Type B pancreatic cell (in vitro differentiated cells): ENCODE data around the gene PDZD4. TPM values are rescaled to one million over a fixed set of nuclear protein-coding genes. Genes with fewer than 3 reads are reported as not detected.

Source experiments
- DNase-seq: peaks from one replicate; pipeline ENCODE4 v3.0.0; 2021; ENCODE audit warnings: mixed read lengths; ENCODE audit not compliant: unreplicated experiment; ENCODE audit errors: extremely low spot score
- H3K27ac Mint-ChIP-seq: 2 replicates; pipeline ENCODE4 v1.8.0; 2021; ENCODE audit warnings: mild to moderate bottlenecking, mixed read lengths
- H3K27me3 Mint-ChIP-seq: 2 replicates; pipeline ENCODE4 v1.8.0; 2021; ENCODE audit warnings: mixed read lengths
- H3K36me3 Mint-ChIP-seq: 2 replicates; pipeline ENCODE4 v1.8.0; 2021; ENCODE audit warnings: mixed read lengths
- H3K4me1 Mint-ChIP-seq: one replicate; pipeline ENCODE4 v1.8.0; 2021; ENCODE audit warnings: mixed read lengths; ENCODE audit not compliant: unreplicated experiment
- H3K4me3 Mint-ChIP-seq: 2 replicates; pipeline ENCODE4 v1.8.0; 2021; ENCODE audit warnings: mild to moderate bottlenecking, mixed read lengths
- H3K9me3 Mint-ChIP-seq: 2 replicates; pipeline ENCODE4 v1.8.0; 2021; ENCODE audit warnings: mixed read lengths
- CTCF ChIP-seq: fragments of 200-600 bp; sonication (generic); conservative IDR thresholded peaks from 2 replicates; pipeline ENCODE4 v1.5.0; 2021; ENCODE audit warnings: antibody characterized with exemption, mild to moderate bottlenecking
- total RNA-seq: library from RNA; stranded (reverse); gene quantifications from 2 replicates; pipeline ENCODE4 v1.2.1, GENCODE V29; 2021; ENCODE audit warnings: low replicate concordance

The PDZD4 gene
- total RNA-seq, 1 donor from 2014 or later: 23.9 TPM

GRCh38 chrX:153830640-153831428 is 490 bp upstream of the PDZD4 start:
- H3K4me3 Mint-ChIP-seq: peak overlapping the region; percentile 69
- H3K27ac Mint-ChIP-seq: no peak overlapping the region
- peaks cover 47% of the 10 kb centered on the region for H3K27me3 Mint-ChIP-seq
- H3K36me3 Mint-ChIP-seq: peaks cover 9% of the 10 kb centered on the region
- TF ChIP-seq CTCF: no peak
- peaks cover 13% of the 10 kb centered on the region for H3K9me3 Mint-ChIP-seq
- no peak for DNase-seq
- no peaks in the 10 kb centered on the region for H3K4me1 Mint-ChIP-seq

DNA sequence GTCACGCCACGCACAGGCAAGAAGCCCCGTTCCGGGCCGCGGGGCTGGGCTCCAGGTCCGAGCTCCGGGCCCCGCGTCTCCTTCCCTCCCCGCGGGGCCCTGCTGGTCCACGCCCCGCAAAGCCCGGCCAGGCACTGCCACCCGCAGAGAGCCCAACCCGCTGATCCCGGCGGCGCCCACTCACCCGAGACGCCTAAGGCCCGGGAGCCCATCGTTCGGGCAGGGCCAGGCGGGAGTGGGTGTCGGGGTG is 870 bp downstream of the PDZD4 start:
- Mint-ChIP-seq H3K4me3 (peak overlapping the region; percentile 76), H3K36me3 (peaks cover 9% of the 10 kb centered on the region), H3K9me3 (peaks cover 13% of the 10 kb centered on the region), H3K27ac (no peak overlapping the region), H3K27me3 (peaks cover 47% of the 10 kb centered on the region), H3K4me1 (no peaks in the 10 kb centered on the region)
- no peak for DNase-seq
- TF ChIP-seq CTCF: no peak

GRCh38 chrX:153828723-153829548 is 1.4 kb downstream of the PDZD4 start:
- no peaks in the 10 kb centered on the region for H3K4me1 Mint-ChIP-seq
- H3K27ac Mint-ChIP-seq: no peak overlapping the region

GRCh38 chrX:153828308-153828707 is 2.0 kb downstream of the PDZD4 start:
- peak overlapping the region; percentile 44 for H3K4me3 Mint-ChIP-seq
- H3K9me3 Mint-ChIP-seq: peaks cover 13% of the 10 kb centered on the region
- no peak for DNase-seq
- no peaks in the 10 kb centered on the region for H3K4me1 Mint-ChIP-seq
- peaks cover 46% of the 10 kb centered on the region for H3K27me3 Mint-ChIP-seq
- H3K27ac Mint-ChIP-seq: no peak overlapping the region
- no peak for TF ChIP-seq CTCF
- H3K36me3 Mint-ChIP-seq: peaks cover 9% of the 10 kb centered on the region

More at GRCh38 chrX:153828723-153829548, 1.4 kb downstream of the PDZD4 start:
- Mint-ChIP-seq H3K4me3 (peak overlapping the region; percentile 76), H3K36me3 (peaks cover 9% of the 10 kb centered on the region), H3K27me3 (peaks cover 46% of the 10 kb centered on the region), H3K9me3 (peaks cover 13% of the 10 kb centered on the region)
- no peak for TF ChIP-seq CTCF
- DNase-seq: no peak

GRCh38 chrX:153827903-153828302 is 2.4 kb downstream of the PDZD4 start:
- H3K4me3 Mint-ChIP-seq: peak overlapping the region; percentile 48
- H3K36me3 Mint-ChIP-seq: peaks cover 9% of the 10 kb centered on the region
- H3K27ac Mint-ChIP-seq: no peak overlapping the region
- no peaks in the 10 kb centered on the region for H3K4me1 Mint-ChIP-seq
- peaks cover 9% of the 10 kb centered on the region for H3K9me3 Mint-ChIP-seq
- DNase-seq: no peak
- peaks cover 43% of the 10 kb centered on the region for H3K27me3 Mint-ChIP-seq
- no peak for TF ChIP-seq CTCF
